GM12892 (cell line): Measurements from ENCODE around the gene RANBP3.

Source experiments
- POLR2A ChIP-seq: IDR thresholded peaks from 2 replicates; pipeline ENCODE4 v1.6.1; 2011; ENCODE audit warnings: low read depth, low read length, control low read depth
- POLR2AphosphoS5 ChIP-seq: IDR thresholded peaks from 2 replicates; pipeline ENCODE4 v1.6.1; 2011; ENCODE audit warnings: low read depth, low read length, control low read depth
- TAF1 ChIP-seq: IDR thresholded peaks from 2 replicates; pipeline ENCODE4 v1.6.1; 2011; ENCODE audit warnings: low read depth, mild to moderate bottlenecking, control low read depth, low read length, borderline replicate concordance

DNA sequence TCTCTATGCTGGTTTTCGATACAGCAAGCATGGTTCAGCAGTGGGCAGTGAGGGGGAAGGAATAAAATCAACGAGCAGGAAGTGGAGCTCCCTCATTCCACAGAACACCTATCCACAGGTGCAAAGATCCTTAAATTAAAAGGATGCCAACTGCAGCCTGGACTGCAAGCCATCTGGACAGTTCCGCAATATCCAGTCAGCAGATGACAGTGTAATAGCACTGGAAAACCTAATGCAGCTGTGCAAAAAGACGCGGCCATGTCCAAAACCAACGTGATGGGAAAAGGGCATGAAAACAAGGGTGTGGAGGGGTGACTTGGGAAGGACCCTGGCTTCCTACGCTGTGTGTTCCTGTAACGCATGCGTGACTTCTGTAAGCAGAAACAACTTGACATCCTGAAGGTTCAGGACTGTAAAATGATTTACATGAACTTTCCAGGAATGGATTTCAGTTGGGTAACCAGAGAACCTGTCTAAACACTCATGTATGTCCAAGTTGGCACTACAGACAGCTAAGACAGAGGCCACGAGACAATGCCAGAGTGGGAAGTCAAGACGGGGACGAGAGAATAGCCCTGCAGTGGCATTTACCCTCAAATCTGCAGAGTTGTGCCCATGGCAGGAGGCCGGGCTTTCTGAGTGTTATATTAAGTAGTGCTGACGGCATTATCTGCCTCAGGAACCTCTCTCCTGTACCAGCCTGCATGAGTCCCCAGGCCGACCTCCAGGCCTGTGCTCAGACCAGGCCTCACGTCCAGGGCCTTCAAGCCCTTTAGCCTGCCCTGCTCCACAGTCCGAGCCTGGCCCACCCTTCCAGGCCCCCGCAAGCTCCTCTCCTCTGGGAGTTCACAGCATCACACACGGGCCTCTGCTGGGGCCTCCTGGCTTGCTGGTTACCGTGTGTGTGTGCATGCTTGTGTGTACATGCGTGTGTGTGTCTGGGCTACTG, 37.4 kb downstream of the RANBP3 start:
- TF ChIP-seq POLR2AphosphoS5 (no peak), POLR2A (no peak), TAF1 (no peak)
